PC-9 (cell line): ENCODE results near the gene HSPB3. TPM values are rescaled to one million over a fixed set of nuclear protein-coding genes. Genes with fewer than 3 reads are reported as not detected.
"Not testable (repeated sequence)": the region's sequence is repeated elsewhere in the genome, so short reads cannot be mapped to it uniquely, and the experiment has no call there.

Experiments
- BruUV-seq: library from RNA; stranded (reverse); fragments of 400-500 nt; replicated peaks from 2 replicates; lab custom pipeline; 2021; lab: Mats Ljungman, UMichigan
- CTCF ChIA-PET: fragments of 300-600 bp; sonication (Branson Sonifier 250); formaldehyde crosslinking; loops from one replicate; lab custom pipeline; 2022; ENCODE audit warnings: antibody characterized with exemption; lab: Charles Lee
- POLR2A ChIA-PET: fragments of 300-600 bp; sonication (Branson Sonifier 250); formaldehyde crosslinking; loops from one replicate; lab custom pipeline; 2022; ENCODE audit warnings: antibody characterized with exemption; ENCODE audit not compliant: unreplicated experiment; lab: Charles Lee
- DNase-seq, 2 experiments: peaks; one replicate each; pipeline versions ENCODE4 v3.0.0 to v3.0.0-alpha.2; 2015 to 2022; ENCODE audit warnings: mixed read lengths in 1 of 2
- H2AFZ ChIP-seq: fragments of 200-600 bp; sonication (generic); 2 replicates; pipeline ENCODE4 v1.8.1; 2017; ENCODE audit warnings: antibody characterized with exemption
- H3F3A ChIP-seq: fragments of 200-600 bp; sonication (generic); 2 replicates; pipeline ENCODE4 v1.8.1; 2017; ENCODE audit warnings: antibody characterized with exemption, mild to moderate bottlenecking, low read depth; ENCODE audit not compliant: insufficient read depth
- H3K27ac ChIP-seq: fragments of 200-600 bp; sonication (generic); 2 replicates; pipeline ENCODE4 v1.6.1; 2016; ENCODE audit warnings: mixed run types
- H3K27me3 ChIP-seq: fragments of 200-600 bp; sonication (generic); 2 replicates; pipeline ENCODE4 v1.6.1; 2016; ENCODE audit warnings: low read depth, mixed run types; ENCODE audit not compliant: insufficient read depth
- H3K36me3 ChIP-seq: fragments of 200-600 bp; sonication (generic); 2 replicates; pipeline ENCODE4 v1.6.1; 2016; ENCODE audit warnings: low read depth, mixed run types
- H3K4me1 ChIP-seq: fragments of 200-600 bp; sonication (generic); replicated peaks from 2 replicates; pipeline ENCODE4 v1.6.1; 2016; ENCODE audit warnings: mixed run types; ENCODE audit not compliant: insufficient read depth
- H3K4me2 ChIP-seq: fragments of 200-600 bp; sonication (generic); 2 replicates; pipeline ENCODE4 v1.6.1; 2017; ENCODE audit warnings: mixed run types
- H3K4me3 ChIP-seq: fragments of 200-600 bp; sonication (generic); 2 replicates; pipeline ENCODE4 v1.6.1; 2016; ENCODE audit warnings: mixed run types
- H3K79me2 ChIP-seq: fragments of 200-600 bp; sonication (generic); 2 replicates; pipeline ENCODE4 v1.6.1; 2017; ENCODE audit warnings: low read depth, mixed run types
- H3K9me2 ChIP-seq: fragments of 200-600 bp; sonication (generic); 2 replicates; pipeline ENCODE4 v1.8.1; 2017; ENCODE audit warnings: mild to moderate bottlenecking; ENCODE audit not compliant: insufficient read depth
- H3K9me3 ChIP-seq: fragments of 200-600 bp; sonication (generic); 2 replicates; pipeline ENCODE4 v1.8.1; 2016; ENCODE audit warnings: low read depth; ENCODE audit not compliant: insufficient read depth
- H4K20me1 ChIP-seq: fragments of 200-600 bp; sonication (generic); 2 replicates; pipeline ENCODE4 v1.8.1; 2017; ENCODE audit not compliant: insufficient read depth
- EZH2 ChIP-seq: fragments of 200-600 bp; sonication (generic); IDR thresholded peaks from 2 replicates; pipeline ENCODE4 v1.8.0; 2017; ENCODE audit warnings: antibody characterized with exemption, low read depth
- intact Hi-C: fragments of 100-400 bp; cut with micrococcal nuclease; formaldehyde crosslinking; loops from one replicate; pipeline ENCODE4 v1.10.0; 2022; ENCODE audit not compliant: unreplicated experiment
- total RNA-seq: library from RNA; stranded (reverse); gene quantifications from 2 replicates; pipeline ENCODE4 v1.2.3, GENCODE V29; 2021
- TF ChIP-seq, protein P1 (sequence below): fragments of 200-600 bp; sonication (generic); conservative IDR thresholded peaks from 2 replicates; pipeline ENCODE4 v1.6.1; 2017; ENCODE audit warnings: mixed run types, antibody characterized with exemption, mild to moderate bottlenecking, moderate library complexity

The HSPB3 gene
- total RNA-seq, 1 experiment from 2014 or later, result not detected

DNA sequence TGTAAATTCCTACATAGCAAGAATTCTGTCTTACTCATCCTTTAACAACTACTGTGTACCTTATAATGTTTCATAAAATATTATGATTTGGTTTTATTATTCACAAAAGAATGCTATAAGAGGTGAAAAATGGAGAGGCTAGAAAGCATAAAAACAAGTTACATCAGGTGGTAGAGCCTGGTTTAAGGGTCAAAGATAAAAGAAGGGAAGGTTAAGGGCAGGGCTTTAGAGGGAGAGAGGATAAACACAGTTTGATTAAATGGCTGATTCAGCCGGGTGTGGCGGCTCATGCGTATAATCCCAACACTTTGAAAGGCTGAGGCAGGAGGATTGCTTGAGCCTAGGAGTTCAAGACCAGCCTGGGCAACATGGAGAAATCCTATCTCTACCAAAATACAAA, 40.4 kb upstream of the HSPB3 start:
- CTCF ChIA-PET, result no interaction called here
- intact Hi-C loops, result no loop called here
- no peaks in the 10 kb centered on the region for H3K27me3 ChIP-seq
- 0 out of 2 replicates have a peak, but pooled peaks cover 3% of the 10 kb centered on the region for H3K9me3 ChIP-seq
- no peak overlapping the region for H3K4me2 ChIP-seq
- TF ChIP-seq, protein P1, sequence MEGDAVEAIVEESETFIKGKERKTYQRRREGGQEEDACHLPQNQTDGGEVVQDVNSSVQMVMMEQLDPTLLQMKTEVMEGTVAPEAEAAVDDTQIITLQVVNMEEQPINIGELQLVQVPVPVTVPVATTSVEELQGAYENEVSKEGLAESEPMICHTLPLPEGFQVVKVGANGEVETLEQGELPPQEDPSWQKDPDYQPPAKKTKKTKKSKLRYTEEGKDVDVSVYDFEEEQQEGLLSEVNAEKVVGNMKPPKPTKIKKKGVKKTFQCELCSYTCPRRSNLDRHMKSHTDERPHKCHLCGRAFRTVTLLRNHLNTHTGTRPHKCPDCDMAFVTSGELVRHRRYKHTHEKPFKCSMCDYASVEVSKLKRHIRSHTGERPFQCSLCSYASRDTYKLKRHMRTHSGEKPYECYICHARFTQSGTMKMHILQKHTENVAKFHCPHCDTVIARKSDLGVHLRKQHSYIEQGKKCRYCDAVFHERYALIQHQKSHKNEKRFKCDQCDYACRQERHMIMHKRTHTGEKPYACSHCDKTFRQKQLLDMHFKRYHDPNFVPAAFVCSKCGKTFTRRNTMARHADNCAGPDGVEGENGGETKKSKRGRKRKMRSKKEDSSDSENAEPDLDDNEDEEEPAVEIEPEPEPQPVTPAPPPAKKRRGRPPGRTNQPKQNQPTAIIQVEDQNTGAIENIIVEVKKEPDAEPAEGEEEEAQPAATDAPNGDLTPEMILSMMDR, result no peak
- no peak for TF ChIP-seq EZH2
- no peaks in the 10 kb centered on the region for H3K36me3 ChIP-seq
- peaks cover 7% of the 10 kb centered on the region for H3K4me1 ChIP-seq
- DNase-seq, result no peak
- POLR2A ChIA-PET, result no interaction called here
- no peak overlapping the region for H3K27ac ChIP-seq
- no peak overlapping the region for H2AFZ ChIP-seq
- no peak overlapping the region for H3K4me3 ChIP-seq
- H3K79me2 ChIP-seq, result no peaks in the 10 kb centered on the region
- H4K20me1 ChIP-seq, result no peaks in the 10 kb centered on the region
- no peaks in the 10 kb centered on the region for H3K9me2 ChIP-seq
- no TSS peak for BruUV-seq
- H3F3A ChIP-seq, result no peaks in the 10 kb centered on the region

DNA sequence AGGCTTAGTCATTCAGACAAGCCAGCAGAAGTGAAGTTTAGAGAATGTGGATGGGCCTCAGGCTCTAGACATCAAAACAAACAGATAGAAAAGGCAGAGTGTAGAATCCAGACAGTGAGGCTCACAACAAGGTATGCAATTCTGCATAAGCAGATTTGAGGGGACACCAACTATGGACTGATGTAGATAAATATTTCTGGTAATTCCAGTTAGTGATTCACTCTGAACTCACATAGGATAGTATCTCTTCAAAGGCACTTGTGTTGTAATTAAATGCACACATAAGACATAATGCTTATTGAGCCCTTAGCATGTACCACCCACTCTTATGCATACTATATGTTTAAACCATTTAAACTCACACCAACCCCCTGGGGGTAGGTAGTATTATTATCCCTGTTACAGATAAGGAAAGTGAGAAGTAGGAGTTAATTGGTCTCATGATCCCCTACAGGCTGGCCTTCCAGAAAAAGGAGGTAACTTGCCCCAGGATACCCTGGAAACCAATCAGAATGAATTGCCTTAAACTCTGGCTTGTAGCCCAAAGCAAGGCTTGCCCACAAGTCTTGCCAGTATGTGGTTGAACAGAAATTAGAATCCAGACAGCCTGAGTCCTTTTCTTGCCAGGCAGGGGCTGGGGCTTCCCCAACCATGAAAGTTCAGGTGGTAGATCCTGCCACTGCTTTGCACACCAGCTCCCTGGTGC, 39.5 kb upstream of the HSPB3 start:
- ChIA-PET POLR2A (no interaction called here), CTCF (no interaction called here)
- peak in 1 of 2 experiments; percentile 84 for DNase-seq

DNA sequence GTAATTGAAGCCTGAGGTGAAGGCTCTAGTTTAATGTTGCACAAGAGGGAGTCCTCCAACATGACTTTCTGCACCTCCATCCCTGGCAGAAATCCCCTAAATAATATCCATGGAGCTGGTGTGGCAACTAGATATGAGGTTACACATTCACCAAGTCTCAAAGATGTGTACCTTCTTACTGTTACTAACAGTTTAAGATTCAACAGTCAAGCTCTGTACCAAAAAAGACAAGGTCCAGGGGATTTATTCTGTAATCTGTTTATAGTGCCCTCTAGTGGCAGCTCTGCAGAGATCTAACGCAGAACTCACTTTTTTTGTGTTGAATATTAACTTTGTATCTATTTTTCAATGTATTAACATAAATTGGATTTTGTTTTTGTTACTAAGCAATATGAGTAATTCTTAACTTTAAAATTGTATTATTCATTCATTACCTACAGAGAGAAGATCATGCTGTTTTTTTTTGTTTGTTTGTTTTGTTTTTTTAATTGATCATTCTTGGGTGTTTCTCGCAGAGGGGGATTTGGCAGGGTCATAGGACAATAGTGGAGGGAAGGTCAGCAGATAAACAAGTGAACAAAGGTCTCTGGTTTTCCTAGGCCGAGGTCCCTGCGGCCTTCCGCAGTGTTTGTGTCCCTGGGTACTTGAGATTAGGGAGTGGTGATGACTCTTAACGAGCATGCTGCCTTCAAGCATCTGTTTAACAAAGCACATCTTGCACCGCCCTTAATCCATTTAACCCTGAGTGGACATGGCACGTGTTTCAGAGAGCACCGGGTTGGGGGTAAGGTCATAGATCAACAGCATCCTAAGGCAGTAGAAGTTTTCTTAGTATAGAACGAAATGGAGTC, 35.7 kb upstream of the HSPB3 start:
- POLR2A ChIA-PET, H3K79me2 ChIP-seq, H3F3A ChIP-seq, H3K9me3 ChIP-seq, H3K27me3 ChIP-seq, CTCF ChIA-PET, BruUV-seq, H3K36me3 ChIP-seq, H3K27ac ChIP-seq, H4K20me1 ChIP-seq, H3K4me3 ChIP-seq, H3K4me2 ChIP-seq, H3K4me1 ChIP-seq, H2AFZ ChIP-seq, intact Hi-C loops, H3K9me2 ChIP-seq: not testable (repeated sequence)
- TF ChIP-seq, protein P1, result peak; percentile 86
- DNase-seq, result peak; percentile 1 to 42

More for the DNA sequence above, 39.5 kb upstream of the HSPB3 start:
- no TSS peak for BruUV-seq
- H3K36me3 ChIP-seq, result no peaks in the 10 kb centered on the region
- H3K79me2 ChIP-seq, result no peaks in the 10 kb centered on the region
- H3K9me3 ChIP-seq, result 0 out of 2 replicates have a peak, but pooled peaks cover 3% of the 10 kb centered on the region
- H3K4me3 ChIP-seq, result no peak overlapping the region
- H2AFZ ChIP-seq, result no peak overlapping the region
- H3K4me2 ChIP-seq, result 0 out of 2 replicates have a peak overlapping the region, but pooled peaks have one; percentile 0
- no peaks in the 10 kb centered on the region for H3F3A ChIP-seq
- H3K27ac ChIP-seq, result no peak overlapping the region
- H4K20me1 ChIP-seq, result no peaks in the 10 kb centered on the region
- H3K27me3 ChIP-seq, result no peaks in the 10 kb centered on the region
- H3K4me1 ChIP-seq, result peaks cover 7% of the 10 kb centered on the region
- TF ChIP-seq EZH2, result no peak
- TF ChIP-seq, protein P1, result no peak
- no peaks in the 10 kb centered on the region for H3K9me2 ChIP-seq
- intact Hi-C loops, result no loop called here

DNA sequence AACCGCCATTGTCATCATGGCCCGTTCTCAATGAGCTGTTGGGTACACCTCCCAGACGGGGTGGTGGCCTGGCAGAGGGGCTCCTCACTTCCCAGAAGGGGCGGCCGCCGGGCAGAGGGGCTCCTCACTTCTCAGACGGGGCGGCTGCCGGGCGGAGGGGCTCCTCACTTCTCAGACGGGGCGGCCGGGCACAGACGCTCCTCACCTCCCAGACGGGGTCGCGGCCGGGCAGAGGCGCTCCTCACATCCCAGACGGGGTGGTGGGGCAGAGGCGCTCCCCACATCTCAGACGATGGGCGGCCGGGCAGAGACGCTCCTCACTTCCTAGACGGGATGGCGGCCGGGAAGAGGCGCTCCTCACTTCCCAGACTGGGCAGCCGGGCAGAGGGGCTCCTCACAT, 35.0 kb upstream of the HSPB3 start:
- H3K4me2 ChIP-seq, intact Hi-C loops, H3K9me3 ChIP-seq, H3K36me3 ChIP-seq, H3K27me3 ChIP-seq, CTCF ChIA-PET, H3K27ac ChIP-seq, H4K20me1 ChIP-seq, H3K4me3 ChIP-seq, H3K79me2 ChIP-seq, H3K4me1 ChIP-seq, DNase-seq, H3F3A ChIP-seq, POLR2A ChIA-PET, H2AFZ ChIP-seq, H3K9me2 ChIP-seq, BruUV-seq: not testable (repeated sequence)
